SH-SY5Y (cell line): Measurements from ENCODE around the gene RNASE8.

Experiments used
- GATA2 ChIP-seq: IDR thresholded peaks from 2 replicates; pipeline ENCODE4 v1.6.1; 2011; ENCODE audit warnings: mild to moderate bottlenecking, low read depth, low read length
- GATA3 ChIP-seq: IDR thresholded peaks from 2 replicates; pipeline ENCODE4 v1.6.1; 2011; ENCODE audit warnings: low read depth, mild to moderate bottlenecking, low read length, moderate library complexity

DNA sequence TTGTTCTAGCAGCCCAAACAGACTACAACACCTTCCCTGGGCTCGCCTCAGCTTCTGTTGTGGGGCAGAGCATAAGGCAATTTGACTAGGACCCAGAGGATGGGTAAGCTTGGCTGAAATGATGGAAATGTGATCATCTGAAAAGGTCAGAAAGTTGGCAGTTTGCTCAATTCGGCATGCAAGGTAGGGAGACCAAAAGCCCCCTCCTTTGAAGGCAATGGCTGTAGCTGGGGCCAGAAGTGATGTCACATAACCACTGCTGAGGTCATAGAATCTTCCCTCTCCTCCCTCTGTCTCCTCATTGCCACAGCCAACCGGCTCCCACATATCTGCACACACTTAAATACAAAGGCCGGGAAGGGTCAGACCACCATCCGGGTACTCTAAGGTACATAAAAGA lies 27.7 kb upstream of the RNASE8 start, which contains the start of gene TPPP2:
- no peak for TF ChIP-seq GATA2
- no peak for TF ChIP-seq GATA3
